COLO829 (cell line): Measurements from ENCODE around the gene TUT4.

ENCODE experiments used
- DNase-seq: peaks from one replicate; pipeline ENCODE4 v3.0.0; 2012; ENCODE audit warnings: low spot score

TUT4 gene

DNA sequence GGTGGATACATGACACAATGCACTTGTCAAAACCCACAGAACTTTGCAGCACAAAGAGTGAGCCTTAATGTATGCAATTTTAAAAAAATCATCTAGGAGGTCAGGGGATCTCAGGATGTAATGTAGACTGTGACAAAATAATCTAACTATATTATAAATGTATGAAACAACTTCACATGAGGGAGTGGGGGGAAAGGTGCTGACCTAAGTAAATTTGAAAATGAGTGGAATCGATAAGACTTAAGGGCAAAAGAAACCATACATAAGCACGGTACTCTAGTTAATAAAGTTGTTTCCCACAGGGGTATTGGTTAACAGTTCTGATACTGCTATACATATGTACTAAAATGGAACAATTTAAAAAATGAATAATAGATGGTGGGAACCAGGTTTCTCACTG is 83.8 kb downstream of the TUT4 start:
- no peak for DNase-seq

DNA sequence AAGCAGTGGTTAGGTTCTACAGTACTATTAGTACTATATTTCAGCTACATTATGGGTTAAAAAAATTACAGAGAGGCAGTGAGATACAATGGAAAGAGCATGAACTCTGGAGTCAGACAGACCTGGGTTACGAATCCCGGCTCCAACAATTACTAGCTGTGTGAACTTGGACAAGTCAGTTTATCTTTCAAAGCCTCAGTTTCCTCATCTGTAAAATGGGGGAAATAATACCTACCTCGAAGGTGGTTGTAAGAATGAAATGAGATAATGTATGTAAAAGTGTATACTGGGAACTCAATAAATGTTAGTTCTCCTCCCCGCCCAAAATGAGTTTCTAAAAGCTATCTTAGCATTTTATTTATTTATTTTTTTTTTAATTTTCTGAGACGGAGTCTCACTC is 89.0 kb downstream of the TUT4 start:
- no peak for DNase-seq

DNA sequence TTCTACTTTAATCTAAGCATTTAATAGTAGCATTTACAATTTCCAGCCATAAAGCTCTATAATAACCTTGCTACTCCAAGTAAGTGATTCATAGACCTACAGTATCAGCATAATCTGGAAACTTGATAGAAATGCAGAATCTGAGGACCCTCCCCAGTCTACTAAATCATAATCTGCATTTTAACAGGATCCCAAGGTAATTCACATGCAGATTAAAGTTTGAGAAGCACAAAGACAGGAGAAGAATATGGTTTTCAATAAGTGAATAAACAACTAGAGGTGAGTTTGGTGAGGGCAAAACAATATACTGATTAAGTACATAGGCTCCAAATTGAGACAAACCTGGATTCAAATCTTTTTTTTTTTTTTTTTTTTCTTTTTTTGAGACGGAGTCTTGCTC is 91.1 kb downstream of the TUT4 start:
- DNase-seq = no peak

DNA sequence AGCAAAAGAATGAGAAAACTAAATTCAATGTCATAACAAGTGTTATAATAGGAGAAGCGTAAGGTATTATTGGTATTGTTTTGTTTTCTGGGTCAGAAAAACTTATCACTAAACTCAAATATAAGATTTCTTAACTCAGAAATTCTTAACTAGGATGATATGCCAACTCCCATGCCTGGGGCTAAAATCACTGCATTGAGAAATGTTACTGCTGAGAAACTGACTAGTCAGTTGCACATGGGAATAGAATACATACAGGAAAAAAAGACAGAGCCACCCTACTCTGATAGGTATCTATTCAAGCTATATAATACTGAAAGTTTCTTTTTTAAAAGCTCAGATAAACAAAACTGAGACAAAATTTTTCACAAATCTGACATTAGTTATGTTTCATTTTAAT is 92.2 kb downstream of the TUT4 start:
- no peak for DNase-seq

DNA sequence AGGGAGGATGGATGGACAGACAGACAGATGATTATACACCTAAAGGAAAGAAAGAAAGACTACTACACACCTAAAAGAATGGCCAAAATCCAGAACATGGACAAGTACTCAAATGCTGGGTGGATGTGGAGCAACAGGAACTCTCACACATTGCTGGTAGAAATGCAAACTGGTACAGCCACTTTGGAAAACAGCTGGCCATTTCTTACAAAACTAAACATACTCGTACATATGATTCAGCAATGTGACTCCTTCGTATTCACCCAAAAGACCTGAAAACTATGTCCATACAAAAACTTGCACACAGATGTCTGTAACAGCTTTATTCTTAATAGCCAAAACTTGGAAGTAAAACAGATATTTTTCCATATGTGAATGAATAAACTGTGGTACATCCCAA is 97.2 kb downstream of the TUT4 start:
- DNase-seq = no peak

DNA sequence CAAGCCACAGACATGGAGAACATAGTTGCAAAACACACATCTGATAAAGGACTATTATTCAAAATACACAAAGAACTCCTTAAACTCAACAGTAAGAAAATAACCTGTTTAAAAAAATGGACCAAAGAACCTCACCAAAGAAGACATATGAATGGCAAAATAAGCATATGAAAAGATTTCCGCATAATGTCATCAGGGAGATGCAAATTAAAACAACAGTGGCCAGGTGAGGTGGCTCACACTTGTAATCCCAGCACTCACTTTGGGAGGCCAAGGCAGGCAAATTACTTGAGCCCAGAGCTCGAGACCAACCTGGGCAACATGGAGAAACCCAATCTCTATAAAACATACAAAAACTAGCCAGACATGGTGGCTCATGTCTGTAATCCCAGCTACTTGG is 98.1 kb downstream of the TUT4 start:
- no peak for DNase-seq

DNA sequence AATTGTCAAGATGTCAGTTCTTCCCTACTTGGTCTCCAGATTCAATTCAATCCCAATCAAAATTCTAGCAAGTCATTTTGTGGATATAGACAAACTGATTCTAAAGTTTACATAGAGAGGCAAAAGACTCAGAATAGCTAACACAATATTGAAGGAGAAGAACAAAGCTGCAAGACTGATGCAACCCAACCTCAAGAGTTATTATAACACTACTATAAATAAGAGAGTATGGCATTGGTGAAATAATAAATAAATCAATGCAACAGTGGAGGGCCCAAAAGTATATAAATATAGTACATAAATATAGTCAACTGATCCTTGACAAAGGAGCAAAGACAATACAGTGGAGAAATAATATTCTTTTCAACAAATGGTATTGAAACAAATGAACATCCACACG is 98.8 kb downstream of the TUT4 start:
- DNase-seq = no peak

DNA sequence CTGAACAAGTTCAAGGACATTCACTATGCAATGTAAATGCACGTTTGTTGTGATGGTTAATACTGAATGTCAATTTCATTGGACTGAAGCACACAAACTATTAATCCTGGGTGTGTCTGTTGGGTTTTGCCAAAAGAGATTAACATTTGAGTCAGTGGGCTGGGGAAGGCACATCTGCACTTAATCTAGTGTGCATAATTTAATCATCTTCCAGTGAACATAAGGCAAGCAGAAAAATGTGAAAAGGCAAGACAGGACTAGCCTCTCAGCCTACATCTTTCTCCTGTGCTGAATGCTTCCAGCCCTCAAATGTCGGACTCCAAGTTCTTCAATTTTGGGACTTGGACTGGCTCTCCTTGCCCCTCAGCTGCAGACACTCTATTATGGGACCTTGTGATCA is 108.4 kb downstream of the TUT4 start:
- DNase-seq = no peak

DNA sequence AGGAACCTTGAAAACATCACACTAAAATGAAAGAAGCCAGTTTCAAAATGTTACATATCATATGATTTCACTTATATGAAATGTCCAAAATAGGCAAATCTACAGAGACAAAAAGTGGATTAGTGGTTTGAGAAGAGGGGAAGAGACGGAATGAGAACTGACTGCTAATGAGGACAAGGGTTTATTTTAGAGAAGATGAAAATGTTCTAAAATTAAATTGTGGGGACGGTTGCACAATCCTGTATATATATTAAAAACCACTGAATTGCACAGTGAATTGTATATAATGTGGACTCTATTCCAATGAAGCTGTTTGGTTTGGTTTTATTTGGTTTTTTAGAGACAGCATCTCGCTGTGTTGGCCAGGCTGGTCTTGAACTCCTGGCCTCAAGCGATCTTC is 112.9 kb downstream of the TUT4 start:
- DNase-seq = no peak

DNA sequence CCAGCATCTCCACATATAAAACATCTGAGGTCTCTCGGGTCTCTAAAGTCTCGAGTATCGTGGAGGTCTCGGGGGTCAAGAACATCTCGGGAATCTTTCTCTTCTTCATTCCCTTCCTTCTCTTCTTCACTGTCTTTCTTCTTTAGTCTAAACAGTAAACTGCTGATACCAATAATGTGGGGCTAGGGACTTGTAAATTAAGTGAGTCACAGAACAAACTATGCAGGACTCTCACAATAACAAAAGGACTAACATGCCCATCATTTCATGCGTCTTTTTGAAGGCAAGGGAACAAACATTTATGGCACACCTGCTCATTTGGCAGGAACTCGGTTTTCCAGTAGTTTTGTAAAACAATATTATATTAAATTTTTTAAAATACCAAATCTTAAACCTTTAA is 116.1 kb downstream of the TUT4 start:
- no peak for DNase-seq

DNA sequence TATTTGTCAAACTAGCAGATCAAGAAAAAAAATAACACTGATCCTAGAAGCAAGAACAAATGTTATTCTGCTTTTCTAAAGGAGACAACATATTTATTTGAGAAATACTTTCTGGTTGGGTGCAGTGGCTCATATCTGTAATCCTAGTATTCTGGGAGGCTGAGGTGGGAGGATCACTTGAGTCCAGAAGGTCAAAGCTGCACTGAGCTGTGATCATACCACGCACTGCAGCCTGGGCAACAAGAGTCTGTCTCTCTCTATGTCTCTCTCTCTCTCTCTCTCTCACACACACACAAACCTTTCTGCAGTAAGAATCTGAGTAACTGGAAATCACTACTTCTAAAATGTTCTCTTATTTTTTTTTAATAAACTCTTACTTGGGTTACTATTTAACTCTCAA is 117.2 kb downstream of the TUT4 start:
- DNase-seq = no peak

DNA sequence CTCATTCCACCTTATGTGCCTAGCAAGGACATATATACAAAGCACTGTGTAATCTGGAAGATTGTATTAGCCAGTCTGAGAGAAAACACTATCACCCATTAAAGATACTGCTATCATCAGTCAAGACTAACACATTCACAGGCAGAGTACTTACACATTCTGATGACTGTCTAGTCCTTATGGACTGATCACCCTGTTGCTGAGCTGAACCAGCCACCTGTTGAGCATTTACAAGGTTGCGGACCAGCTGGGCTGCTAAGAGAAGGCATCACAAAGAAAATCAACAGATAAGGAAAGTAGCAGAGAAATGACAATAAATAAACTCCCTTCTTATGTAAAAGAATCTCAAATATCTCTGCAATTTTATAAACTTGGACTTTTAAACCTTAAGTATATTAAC is 117.7 kb downstream of the TUT4 start:
- DNase-seq = no peak

DNA sequence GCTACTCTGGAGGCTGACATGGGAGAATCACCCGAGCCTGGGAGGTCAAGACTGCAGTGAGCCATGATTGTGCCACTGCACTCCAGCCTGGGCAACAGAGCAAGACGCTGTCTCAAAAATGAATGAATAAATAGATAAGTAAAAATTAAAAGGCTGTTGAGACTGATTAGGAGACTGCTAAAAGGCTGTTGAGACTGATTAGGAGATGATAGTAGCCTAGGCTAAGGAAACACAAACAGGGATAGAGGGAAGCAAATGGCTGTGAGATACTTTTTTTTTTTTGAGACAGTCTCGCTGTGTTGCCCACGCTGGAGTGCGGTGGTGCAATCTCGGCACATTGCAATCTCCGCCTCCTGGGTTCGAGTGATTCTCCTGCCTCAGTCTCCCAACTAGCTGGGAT is 120.1 kb downstream of the TUT4 start:
- no peak for DNase-seq

DNA sequence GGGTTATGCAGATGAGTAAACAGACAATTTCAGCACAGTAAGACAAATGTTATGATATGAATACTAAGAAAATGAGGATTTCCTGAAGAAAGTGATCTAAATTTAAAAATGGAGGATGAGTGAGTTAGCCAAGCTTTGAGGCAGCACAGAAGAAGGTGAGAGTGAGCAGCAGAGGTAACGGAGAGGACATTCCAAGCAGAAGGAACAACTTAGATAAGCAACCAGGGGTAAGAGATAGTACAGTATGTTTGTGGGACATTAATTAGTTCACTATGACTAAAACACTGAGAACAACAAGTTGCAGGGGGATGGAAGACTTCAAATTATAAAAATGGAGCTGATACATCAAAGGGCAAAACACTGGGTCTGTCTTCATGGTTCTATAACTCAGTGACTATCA is 125.7 kb downstream of the TUT4 start:
- DNase-seq = no peak

DNA sequence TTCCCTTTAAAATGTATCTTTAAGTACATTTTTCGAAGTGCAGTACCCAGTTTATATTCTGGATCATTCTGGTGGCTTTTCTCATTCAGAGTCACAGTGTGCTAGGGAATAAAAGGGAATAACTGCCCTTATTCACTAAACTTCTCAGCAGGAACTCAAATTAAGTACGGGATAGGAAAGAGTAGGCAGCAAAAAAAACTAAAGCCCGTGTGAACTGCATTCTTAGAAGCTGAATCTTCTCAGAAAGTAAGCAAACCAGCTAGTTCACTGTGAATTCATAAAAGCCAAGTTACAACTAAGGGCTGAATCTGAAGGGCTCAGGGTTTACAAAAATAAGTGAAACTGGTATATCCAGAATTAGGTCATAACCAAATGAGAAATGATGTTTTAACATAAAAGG is 126.5 kb downstream of the TUT4 start:
- DNase-seq = no peak

DNA sequence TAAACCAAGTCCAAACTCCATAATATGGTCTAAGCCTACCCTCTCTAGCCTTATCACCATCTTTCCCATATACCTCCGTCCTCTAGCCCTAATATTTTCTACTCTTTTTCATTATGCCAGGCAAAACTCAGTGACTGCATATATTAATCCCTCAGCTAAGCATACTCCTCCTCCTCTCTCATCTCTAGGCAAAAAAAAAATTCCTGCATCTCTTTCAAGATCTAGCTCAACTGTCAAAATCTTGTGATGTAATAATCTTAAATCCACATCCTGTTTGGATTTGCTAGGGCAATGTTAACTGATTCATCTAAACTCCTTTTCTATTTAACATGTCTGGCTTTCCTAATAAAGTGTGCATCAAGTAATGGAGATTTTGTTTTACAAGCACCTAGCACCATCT is 128.1 kb downstream of the TUT4 start:
- no peak for DNase-seq

DNA sequence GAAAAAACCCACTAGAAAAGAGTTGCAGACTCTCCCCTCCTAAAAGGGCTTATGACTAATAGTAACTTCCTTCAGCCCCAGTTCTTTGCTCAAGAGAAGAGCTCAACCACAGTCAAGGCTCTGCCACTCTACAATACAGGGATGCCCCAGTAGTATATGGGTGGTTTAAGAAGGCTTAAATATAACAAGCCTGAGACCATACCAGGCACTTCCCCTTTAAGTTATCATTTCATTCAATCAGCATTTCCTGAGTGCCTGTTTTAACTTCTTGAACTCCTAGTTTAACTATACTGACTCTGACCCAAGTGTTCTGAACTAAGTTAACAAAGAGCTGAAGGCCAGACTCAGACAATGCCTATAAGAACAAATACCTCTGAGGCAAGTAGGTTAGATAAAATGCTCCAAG is 128.7 kb downstream of the TUT4 start:
- no peak for DNase-seq

DNA sequence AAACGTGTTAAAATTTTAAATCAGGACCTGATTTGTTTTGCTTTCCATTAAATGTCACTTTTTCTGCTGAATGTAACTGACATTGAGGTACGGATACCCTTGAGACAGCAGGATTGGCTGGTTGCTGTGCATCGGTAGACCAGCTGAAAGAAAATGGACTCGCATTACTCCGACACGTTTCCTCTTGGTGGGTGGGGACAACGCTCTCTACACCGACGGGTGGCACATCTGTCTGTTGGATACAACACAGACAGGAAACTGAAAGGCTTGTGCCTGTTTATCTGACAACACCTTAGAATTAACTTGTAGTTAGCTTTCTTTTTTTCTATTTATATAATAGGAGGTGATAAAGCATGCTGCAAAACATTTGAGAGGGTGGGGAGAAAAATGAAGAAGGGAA is 129.1 kb downstream of the TUT4 start:
- no peak for DNase-seq

DNA sequence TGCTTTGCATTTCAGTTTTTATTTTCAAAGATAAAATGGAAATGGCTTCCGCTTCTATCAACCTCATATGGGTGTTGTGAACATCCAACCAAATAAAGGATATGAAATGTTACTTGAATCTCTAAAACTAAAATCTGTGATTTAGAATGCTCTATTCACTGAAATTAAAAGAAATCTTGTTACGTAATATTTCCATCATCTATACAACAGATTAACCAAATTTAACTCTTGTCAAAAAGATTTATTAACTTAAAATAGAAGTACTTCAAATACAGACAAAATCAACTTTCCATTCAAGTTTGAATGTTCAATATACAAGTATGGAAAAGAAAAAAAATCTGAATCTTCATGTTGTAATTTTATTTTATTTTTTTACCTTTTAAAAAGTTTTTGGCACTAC is 129.8 kb downstream of the TUT4 start:
- no peak for DNase-seq

DNA sequence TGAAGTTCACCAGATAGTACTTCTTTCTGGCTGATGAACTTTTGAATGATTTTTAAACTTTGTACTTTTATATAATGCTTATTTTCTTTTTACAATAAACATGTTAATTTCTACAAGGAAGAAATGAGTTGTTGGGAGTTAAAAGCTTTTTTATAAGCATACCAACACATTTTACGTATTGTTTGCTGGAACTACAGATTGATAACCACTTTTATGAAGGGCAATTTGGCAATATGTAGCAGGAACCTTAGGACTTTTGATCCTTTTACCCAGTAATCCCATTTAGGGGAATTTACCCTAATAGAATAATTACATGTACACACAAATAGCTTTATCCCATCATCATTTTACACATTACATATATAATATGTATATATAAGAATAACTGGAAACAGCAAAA is 132.2 kb downstream of the TUT4 start:
- no peak for DNase-seq

DNA sequence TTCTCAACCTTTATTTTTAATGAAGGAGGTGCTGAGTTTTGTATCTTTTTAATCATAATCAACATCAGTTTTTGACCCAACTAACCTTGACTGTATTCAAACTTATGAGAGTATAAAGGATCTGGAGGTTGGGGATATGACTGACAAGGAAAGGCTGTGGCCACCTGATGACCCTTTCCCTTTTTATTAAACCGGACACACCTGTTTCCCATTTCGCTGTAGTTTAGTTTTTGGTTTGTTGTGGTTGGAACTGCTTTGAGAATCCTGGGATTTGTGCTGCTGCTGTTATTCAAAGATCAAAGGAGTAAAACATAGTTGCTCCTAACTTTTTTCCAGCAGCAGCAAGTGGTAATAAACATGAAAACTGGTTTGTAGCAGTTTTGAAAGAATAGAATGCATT is 136.1 kb downstream of the TUT4 start:
- no peak for DNase-seq

DNA sequence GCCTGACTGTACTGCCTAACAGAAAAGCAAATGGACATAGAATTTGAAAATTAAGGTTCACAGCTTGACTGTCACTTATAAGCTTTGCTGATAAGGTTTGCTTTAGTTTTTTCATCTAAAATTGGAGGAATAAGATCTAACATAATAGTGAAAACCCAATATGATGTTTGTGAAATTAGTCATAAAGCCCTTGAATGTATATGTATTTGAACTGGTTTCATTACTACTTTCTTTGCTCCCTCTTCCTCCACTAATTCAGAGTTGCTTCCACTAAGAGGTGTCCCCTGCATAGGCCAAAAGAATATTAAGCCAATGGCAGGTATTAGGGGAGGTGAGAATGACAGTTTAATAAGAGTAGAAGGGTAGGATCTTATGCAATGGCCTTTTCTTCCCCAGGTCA is 137.9 kb downstream of the TUT4 start:
- DNase-seq = no peak

DNA sequence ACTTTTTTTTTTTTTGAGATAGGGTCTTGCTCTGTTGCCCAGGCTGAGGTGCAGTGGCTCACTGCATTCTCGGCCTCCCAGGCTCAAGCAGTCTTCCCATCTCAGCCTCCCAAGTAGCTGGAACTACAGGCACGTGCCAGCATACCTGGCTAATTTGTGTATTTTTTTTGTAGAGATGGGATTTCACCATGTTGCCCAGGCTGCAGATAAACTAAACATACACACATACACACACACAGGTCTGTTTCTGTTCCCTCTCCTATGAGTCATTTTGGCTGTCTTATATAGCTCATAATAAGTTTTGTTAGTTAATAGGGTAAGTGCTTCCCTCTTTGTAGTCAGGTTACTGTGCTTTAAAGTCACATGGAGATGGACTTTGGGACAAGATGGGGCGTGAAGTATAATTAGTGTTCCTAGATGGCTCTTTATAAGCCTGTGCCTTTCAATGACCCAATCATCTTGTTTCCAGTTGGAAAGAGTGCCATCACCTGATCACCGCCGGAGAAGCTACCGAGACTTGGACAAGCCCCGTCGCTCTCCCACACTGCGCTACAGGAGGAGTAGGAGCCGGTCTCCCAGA is 139.4 kb downstream of the TUT4 start:
- no peak for DNase-seq

DNA sequence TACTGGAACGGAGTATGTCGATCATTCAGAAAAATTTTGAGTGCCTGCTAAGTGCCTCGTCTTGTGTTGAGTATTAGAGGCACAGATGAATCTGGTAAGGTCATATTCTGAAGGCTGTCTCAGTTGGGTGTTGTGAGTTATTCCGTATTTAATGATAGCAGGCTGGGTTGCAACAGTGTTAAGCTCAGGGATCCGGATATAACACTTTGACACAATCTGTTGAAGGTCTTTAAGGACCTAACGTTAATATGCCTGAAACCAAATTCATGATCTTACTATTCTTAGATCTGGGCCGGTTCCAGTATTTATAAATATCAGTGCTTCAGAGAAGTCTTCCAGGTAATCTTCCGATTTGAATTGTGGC is 147.9 kb downstream of the TUT4 start:
- no peak for DNase-seq
